SK-N-SH (cell line): ENCODE data around the gene ADRM1. TPM values are rescaled to one million over a fixed set of nuclear protein-coding genes. Genes with fewer than 3 reads are reported as not detected.

Experiments used
- CTCF ChIA-PET: fragments of 300-600, 350-600 bp; formaldehyde crosslinking; extraction: SDS; loops from one replicate; lab custom pipeline; 2021; lab: Yijun Ruan, JAX
- POLR2A ChIA-PET: fragments of 350-600 bp; sonication (Branson Sonifier 250); formaldehyde crosslinking; extraction: SDS; loops from one replicate; lab custom pipeline; 2020; ENCODE audit warnings: antibody characterized with exemption, inconsistent platforms; lab: Yijun Ruan, JAX
- DNase-seq: peaks from one replicate; pipeline ENCODE4 v3.0.0; 2012
- H2AFZ ChIP-seq: fragments of 200-600 bp; sonication (generic); 2 replicates; pipeline ENCODE4 v1.8.1; 2016; ENCODE audit warnings: antibody characterized with exemption, mild to moderate bottlenecking, low read depth
- H3F3A ChIP-seq: fragments of 200-600 bp; sonication (generic); replicated peaks from 2 replicates; pipeline ENCODE3; 2016; ENCODE audit warnings: antibody characterized with exemption, mild to moderate bottlenecking; ENCODE audit not compliant: insufficient read depth
- H3K27ac ChIP-seq, 2 experiments: fragments of 200-500 bp in 1 of 2; fragments of 200-600 bp in 1 of 2; sonication (Bioruptor generic) in 1 of 2; sonication (generic), shearing (Covaris generic) in 1 of 2; 2 replicates each; pipeline versions ENCODE4 v1.5.1 to v1.6.1; 2014 to 2016; ENCODE audit warnings: low read depth in 2 of 2, inconsistent platforms in 1 of 2, low read length in 1 of 2, mild to moderate bottlenecking in 1 of 2, mixed read lengths in 1 of 2
- H3K27me3 ChIP-seq: fragments of 200-600 bp; sonication (generic), shearing (Covaris generic); 2 replicates; pipeline ENCODE4 v1.6.1; 2016; ENCODE audit warnings: mixed run types; ENCODE audit not compliant: insufficient read depth
- H3K36me3 ChIP-seq, 2 experiments: fragments of 200-500 bp in 1 of 2; fragments of 200-600 bp in 1 of 2; sonication (Bioruptor generic) in 1 of 2; sonication (generic) in 1 of 2; replicated peaks in 1 of 2; 2 replicates each; pipeline versions ENCODE3 to v1.5.1; 2014 to 2016; ENCODE audit warnings: low read length in 1 of 2, mild to moderate bottlenecking in 1 of 2; ENCODE audit not compliant: insufficient read depth in 2 of 2, control insufficient read depth in 1 of 2
- H3K4me1 ChIP-seq, 2 experiments: fragments of 200-500 bp in 1 of 2; fragments of 200-600 bp in 1 of 2; sonication (Bioruptor generic) in 1 of 2; sonication (generic), shearing (Covaris generic) in 1 of 2; 2 replicates each; pipeline versions ENCODE4 v1.5.1 to v1.6.1; 2014 to 2016; ENCODE audit warnings: low read depth in 1 of 2, low read length in 1 of 2, mixed run types in 1 of 2; ENCODE audit not compliant: insufficient read depth in 2 of 2, control insufficient read depth in 1 of 2
- H3K4me2 ChIP-seq: fragments of 200-600 bp; sonication (generic), shearing (Covaris generic); 2 replicates; pipeline ENCODE4 v1.6.1; 2017; ENCODE audit warnings: mixed run types
- H3K4me3 ChIP-seq, 2 experiments: fragments of 200-500 bp in 1 of 2; fragments of 200-600 bp in 1 of 2; sonication (Bioruptor generic) in 1 of 2; sonication (generic), shearing (Covaris generic) in 1 of 2; 2 replicates each; pipeline versions ENCODE4 v1.5.1 to v1.8.1; 2014 to 2016; ENCODE audit warnings: low read depth in 2 of 2, inconsistent platforms in 1 of 2, low read length in 1 of 2, mild to moderate bottlenecking in 1 of 2, mixed read lengths in 1 of 2, moderate library complexity in 1 of 2
- H3K79me2 ChIP-seq: fragments of 200-600 bp; sonication (generic); 2 replicates; pipeline ENCODE4 v1.8.1; 2017; ENCODE audit warnings: mild to moderate bottlenecking; ENCODE audit not compliant: insufficient read depth
- H3K9ac ChIP-seq: fragments of 200-600 bp; sonication (generic); 2 replicates; pipeline ENCODE4 v1.6.1; 2017; ENCODE audit warnings: mixed run types
- H3K9me2 ChIP-seq: fragments of 200-600 bp; sonication (generic); 2 replicates; pipeline ENCODE4 v1.6.1; 2017; ENCODE audit warnings: mixed run types
- H3K9me3 ChIP-seq: fragments of 200-600 bp; sonication (generic); 2 replicates; pipeline ENCODE4 v1.6.1; 2017; ENCODE audit warnings: mixed run types, mild to moderate bottlenecking, moderate library complexity
- H4K20me1 ChIP-seq: fragments of 200-600 bp; sonication (generic); 2 replicates; pipeline ENCODE4 v1.6.1; 2017; ENCODE audit warnings: mild to moderate bottlenecking, mixed run types; ENCODE audit not compliant: insufficient read depth
- ELF1 ChIP-seq: IDR thresholded peaks from 2 replicates; pipeline ENCODE4 v1.4.0; 2012
- GATA2 ChIP-seq: sonication (generic); formaldehyde crosslinking; IDR thresholded peaks from 2 replicates; pipeline ENCODE4 v1.5.0; 2020; ENCODE audit warnings: mild to moderate bottlenecking, missing genetic modification reagents
- JUND ChIP-seq: IDR thresholded peaks from 2 replicates; pipeline ENCODE4 v1.4.0; 2012
- MXI1 ChIP-seq: IDR thresholded peaks from 2 replicates; pipeline ENCODE4 v1.6.1; 2012; ENCODE audit warnings: mild to moderate bottlenecking, low read depth, low read length, improper control_type of control experiment
- POLR2AphosphoS5 ChIP-seq: IDR thresholded peaks from 2 replicates; pipeline ENCODE4 v1.6.1; 2012; ENCODE audit warnings: low read depth, low read length
- RAD21 ChIP-seq: IDR thresholded peaks from 2 replicates; pipeline ENCODE4 v1.6.1; 2012; ENCODE audit warnings: mild to moderate bottlenecking, low read length
- RCOR1 ChIP-seq: fragments of 150-350 bp; IDR thresholded peaks from 2 replicates; pipeline ENCODE4 v1.6.1; 2017; ENCODE audit warnings: antibody characterized with exemption, low read length
- RFX5 ChIP-seq: IDR thresholded peaks from 2 replicates; pipeline ENCODE4 v1.6.1; 2012; ENCODE audit warnings: mild to moderate bottlenecking, improper control_type of control experiment, low read length
- RXRA ChIP-seq: IDR thresholded peaks from 2 replicates; pipeline ENCODE4 v1.4.0; 2012; ENCODE audit warnings: low read depth, mild to moderate bottlenecking, borderline replicate concordance
- SIN3A ChIP-seq: IDR thresholded peaks from 2 replicates; pipeline ENCODE4 v1.6.1; 2012; ENCODE audit warnings: low read depth, mild to moderate bottlenecking, low read length, moderate library complexity, borderline replicate concordance
- SMC3 ChIP-seq: IDR thresholded peaks from 2 replicates; pipeline ENCODE4 v1.6.1; 2012; ENCODE audit warnings: low read depth, low read length, improper control_type of control experiment
- TAF1 ChIP-seq: IDR thresholded peaks from 2 replicates; pipeline ENCODE4 v1.6.1; 2012; ENCODE audit warnings: low read depth, mild to moderate bottlenecking, low read length, moderate library complexity, borderline replicate concordance
- YY1 ChIP-seq: IDR thresholded peaks from 2 replicates; pipeline ENCODE4 v1.4.0; 2012; ENCODE audit warnings: low read depth, mild to moderate bottlenecking
- WGBS: methylation state at CpG from one replicate; pipeline ENCODE4 v1.1.6; 2017; ENCODE audit warnings: low lambda C conversion rate; 5-methylcytosine and 5-hydroxymethylcytosine counted together
- polyA plus RNA-seq, 3 experiments: library from polyadenylated mRNA; depleted of rRNA; stranded (reverse); fragments of >200 nt; gene quantifications; 2 replicates each; pipeline ENCODE4 v1.2.3, GENCODE V29; 2012
- TF ChIP-seq, protein P1 (sequence below): IDR thresholded peaks from 2 replicates; pipeline ENCODE4 v1.6.1; 2012; ENCODE audit warnings: mild to moderate bottlenecking, low read depth, low read length, moderate library complexity
- TF ChIP-seq, protein P2 (sequence below): IDR thresholded peaks from 2 replicates; pipeline ENCODE4; 2012
- TF ChIP-seq, protein P3 (sequence below): fragments of 200-600 bp; sonication (generic); IDR thresholded peaks from 2 replicates; pipeline ENCODE4 v1.6.1; 2017; ENCODE audit warnings: antibody characterized with exemption, mild to moderate bottlenecking, moderate library complexity
- TF ChIP-seq, protein P4 (sequence below): IDR thresholded peaks from 2 replicates; pipeline ENCODE4 v1.4.0; 2012; ENCODE audit warnings: low read depth

The ADRM1 gene
- polyA plus RNA-seq, 1 of the 3 experiments (the other 2 are of a cell fraction), result 142 TPM

DNA sequence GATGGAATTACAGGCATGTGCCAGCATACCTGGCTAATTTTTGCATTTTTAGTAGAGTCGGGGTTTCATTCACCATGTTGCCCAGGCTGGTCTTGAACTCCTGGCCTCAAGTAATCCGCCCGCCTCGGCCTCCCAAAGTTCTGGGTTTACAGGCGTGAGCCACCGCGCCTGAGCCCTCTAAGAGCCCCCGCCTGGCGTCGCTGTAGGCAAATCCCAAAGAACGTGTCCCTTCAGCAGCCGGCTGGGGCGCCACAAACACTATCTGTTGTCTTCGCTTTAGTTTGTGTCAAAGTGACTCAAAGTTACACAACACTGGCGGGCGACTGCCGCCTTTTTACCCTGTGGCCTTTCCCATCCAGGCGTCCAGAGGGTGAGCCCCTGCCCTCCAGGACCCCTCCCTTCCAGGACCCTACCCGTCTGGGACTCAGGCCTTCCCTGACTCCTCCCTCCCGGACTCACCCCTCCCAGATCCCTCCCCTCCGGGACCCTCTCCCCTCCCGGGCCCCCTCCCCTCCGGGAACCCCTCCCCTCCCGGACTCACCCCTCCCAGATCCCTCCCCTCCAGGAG is 940 bp upstream of the ADRM1 start:
- Histone ChIP-seq H3K36me3 (peaks cover 5 to 34% of the 10 kb centered on the region in 2 experiments), H3K4me1 (peaks cover 7 to 26% of the 10 kb centered on the region in 2 experiments; a peak in 2 of 4 replicates), H3F3A (peaks cover 12% of the 10 kb centered on the region), H4K20me1 (peaks cover 36% of the 10 kb centered on the region), H3K4me2 (peak overlapping the region; percentile 90), H3K27me3 (no peaks in the 10 kb centered on the region), H3K4me3 (peak overlapping the region; percentile 96 to 97), H3K27ac (peak overlapping the region; percentile 80 to 94), H3K9me2 (no peaks in the 10 kb centered on the region), H3K9me3 (no peaks in the 10 kb centered on the region), H3K79me2 (peaks cover 41% of the 10 kb centered on the region), H3K9ac (peak overlapping the region; percentile 81; the same call in 1 of the 2 replicates), H2AFZ (no peak overlapping the region)
- ChIA-PET POLR2A (interaction anchor here (0.5 to 0.7 kb wide), 2 partner anchors 84 to 86 kb away, joined by 3 read pairs; partner anchors contain the start of gene RPS21), CTCF (interaction anchor here (0.6 to 3.2 kb wide), 21 partner anchors 11 to 291 kb away, joined by 3 to 25 read pairs (median 5); partner anchors contain the start of genes LAMA5 and RPS21)
- TF ChIP-seq SIN3A, result peak; percentile 82
- TF ChIP-seq ELF1, result no peak
- peak; percentile 73 for TF ChIP-seq SMC3
- TF ChIP-seq YY1, result no peak
- 0 out of 2 replicates have a peak, but pooled peaks have one; percentile 21 for TF ChIP-seq RFX5
- TF ChIP-seq, protein P1, sequence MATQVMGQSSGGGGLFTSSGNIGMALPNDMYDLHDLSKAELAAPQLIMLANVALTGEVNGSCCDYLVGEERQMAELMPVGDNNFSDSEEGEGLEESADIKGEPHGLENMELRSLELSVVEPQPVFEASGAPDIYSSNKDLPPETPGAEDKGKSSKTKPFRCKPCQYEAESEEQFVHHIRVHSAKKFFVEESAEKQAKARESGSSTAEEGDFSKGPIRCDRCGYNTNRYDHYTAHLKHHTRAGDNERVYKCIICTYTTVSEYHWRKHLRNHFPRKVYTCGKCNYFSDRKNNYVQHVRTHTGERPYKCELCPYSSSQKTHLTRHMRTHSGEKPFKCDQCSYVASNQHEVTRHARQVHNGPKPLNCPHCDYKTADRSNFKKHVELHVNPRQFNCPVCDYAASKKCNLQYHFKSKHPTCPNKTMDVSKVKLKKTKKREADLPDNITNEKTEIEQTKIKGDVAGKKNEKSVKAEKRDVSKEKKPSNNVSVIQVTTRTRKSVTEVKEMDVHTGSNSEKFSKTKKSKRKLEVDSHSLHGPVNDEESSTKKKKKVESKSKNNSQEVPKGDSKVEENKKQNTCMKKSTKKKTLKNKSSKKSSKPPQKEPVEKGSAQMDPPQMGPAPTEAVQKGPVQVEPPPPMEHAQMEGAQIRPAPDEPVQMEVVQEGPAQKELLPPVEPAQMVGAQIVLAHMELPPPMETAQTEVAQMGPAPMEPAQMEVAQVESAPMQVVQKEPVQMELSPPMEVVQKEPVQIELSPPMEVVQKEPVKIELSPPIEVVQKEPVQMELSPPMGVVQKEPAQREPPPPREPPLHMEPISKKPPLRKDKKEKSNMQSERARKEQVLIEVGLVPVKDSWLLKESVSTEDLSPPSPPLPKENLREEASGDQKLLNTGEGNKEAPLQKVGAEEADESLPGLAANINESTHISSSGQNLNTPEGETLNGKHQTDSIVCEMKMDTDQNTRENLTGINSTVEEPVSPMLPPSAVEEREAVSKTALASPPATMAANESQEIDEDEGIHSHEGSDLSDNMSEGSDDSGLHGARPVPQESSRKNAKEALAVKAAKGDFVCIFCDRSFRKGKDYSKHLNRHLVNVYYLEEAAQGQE, result 0 out of 2 replicates have a peak, but pooled peaks have one; percentile 44
- TF ChIP-seq, protein P2, sequence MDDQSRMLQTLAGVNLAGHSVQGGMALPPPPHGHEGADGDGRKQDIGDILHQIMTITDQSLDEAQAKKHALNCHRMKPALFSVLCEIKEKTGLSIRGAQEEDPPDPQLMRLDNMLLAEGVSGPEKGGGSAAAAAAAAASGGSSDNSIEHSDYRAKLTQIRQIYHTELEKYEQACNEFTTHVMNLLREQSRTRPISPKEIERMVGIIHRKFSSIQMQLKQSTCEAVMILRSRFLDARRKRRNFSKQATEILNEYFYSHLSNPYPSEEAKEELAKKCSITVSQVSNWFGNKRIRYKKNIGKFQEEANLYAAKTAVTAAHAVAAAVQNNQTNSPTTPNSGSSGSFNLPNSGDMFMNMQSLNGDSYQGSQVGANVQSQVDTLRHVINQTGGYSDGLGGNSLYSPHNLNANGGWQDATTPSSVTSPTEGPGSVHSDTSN, result peak; percentile 45
- TF ChIP-seq RCOR1, result peak; percentile 75
- TF ChIP-seq RAD21, result peak; percentile 74
- TF ChIP-seq, protein P3, sequence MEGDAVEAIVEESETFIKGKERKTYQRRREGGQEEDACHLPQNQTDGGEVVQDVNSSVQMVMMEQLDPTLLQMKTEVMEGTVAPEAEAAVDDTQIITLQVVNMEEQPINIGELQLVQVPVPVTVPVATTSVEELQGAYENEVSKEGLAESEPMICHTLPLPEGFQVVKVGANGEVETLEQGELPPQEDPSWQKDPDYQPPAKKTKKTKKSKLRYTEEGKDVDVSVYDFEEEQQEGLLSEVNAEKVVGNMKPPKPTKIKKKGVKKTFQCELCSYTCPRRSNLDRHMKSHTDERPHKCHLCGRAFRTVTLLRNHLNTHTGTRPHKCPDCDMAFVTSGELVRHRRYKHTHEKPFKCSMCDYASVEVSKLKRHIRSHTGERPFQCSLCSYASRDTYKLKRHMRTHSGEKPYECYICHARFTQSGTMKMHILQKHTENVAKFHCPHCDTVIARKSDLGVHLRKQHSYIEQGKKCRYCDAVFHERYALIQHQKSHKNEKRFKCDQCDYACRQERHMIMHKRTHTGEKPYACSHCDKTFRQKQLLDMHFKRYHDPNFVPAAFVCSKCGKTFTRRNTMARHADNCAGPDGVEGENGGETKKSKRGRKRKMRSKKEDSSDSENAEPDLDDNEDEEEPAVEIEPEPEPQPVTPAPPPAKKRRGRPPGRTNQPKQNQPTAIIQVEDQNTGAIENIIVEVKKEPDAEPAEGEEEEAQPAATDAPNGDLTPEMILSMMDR, result peak; percentile 76
- TF ChIP-seq TAF1, result no peak
- TF ChIP-seq GATA2, result no peak
- 0 out of 2 replicates have a peak, but pooled peaks have one; percentile 9 for TF ChIP-seq POLR2AphosphoS5
- peak; percentile 71 for TF ChIP-seq MXI1
- TF ChIP-seq, protein P4, sequence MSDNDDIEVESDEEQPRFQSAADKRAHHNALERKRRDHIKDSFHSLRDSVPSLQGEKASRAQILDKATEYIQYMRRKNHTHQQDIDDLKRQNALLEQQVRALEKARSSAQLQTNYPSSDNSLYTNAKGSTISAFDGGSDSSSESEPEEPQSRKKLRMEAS, result peak; percentile 68
- TF ChIP-seq JUND, result no peak
- TF ChIP-seq RXRA, result no peak
- WGBS, result 2% methylated on average over 23 of the region's 24 CpGs
- DNase-seq, result peak; percentile 92
